Measurements from ENCODE around the gene TMEM163. TPM values are rescaled to one million over a fixed set of nuclear protein-coding genes. Genes with fewer than 3 reads are reported as not detected.

Gene TMEM163
- total and polyA plus RNA-seq, 7 donors = 0.28 to 2.6 (median 1.1) TPM; not detected in 1

DNA sequence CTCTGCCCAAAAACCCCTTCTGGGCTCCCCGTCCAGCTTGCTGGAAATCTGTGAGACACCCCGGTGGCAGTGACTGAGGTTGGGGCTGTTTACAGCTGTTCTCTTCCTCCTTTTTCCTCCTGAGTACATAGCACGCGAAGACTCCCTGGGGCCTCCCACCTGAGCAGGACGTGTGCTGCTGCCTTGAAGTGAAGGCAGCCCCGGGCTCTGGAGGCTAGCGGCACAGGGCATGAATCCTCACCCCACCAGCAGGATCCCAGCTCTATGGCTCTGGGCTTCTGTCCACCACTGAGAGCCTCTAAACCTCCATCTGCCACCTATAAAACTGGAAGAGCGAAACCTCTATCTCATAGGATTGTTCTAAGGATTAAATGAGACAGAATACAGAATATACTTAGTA, 182.5 kb downstream of the TMEM163 start:
- Histone ChIP-seq H3K27me3 (no peaks in the 10 kb centered on the region), H3K27ac (no peak overlapping the region), H3K4me1 (no peaks in the 10 kb centered on the region), H3K36me3 (no peaks in the 10 kb centered on the region), H3K4me3 (no peak overlapping the region), H3K9me3 (no peaks in the 10 kb centered on the region)
- DNase-seq = no peak
- TF ChIP-seq EP300 (IDR thresholded peaks at IDR 0.05) = no peak
- no peak for TF ChIP-seq POLR2AphosphoS5 (IDR thresholded peaks at IDR 0.05)
- no peak for TF ChIP-seq POLR2A (IDR thresholded peaks at IDR 0.05)
- TF ChIP-seq, protein P1, sequence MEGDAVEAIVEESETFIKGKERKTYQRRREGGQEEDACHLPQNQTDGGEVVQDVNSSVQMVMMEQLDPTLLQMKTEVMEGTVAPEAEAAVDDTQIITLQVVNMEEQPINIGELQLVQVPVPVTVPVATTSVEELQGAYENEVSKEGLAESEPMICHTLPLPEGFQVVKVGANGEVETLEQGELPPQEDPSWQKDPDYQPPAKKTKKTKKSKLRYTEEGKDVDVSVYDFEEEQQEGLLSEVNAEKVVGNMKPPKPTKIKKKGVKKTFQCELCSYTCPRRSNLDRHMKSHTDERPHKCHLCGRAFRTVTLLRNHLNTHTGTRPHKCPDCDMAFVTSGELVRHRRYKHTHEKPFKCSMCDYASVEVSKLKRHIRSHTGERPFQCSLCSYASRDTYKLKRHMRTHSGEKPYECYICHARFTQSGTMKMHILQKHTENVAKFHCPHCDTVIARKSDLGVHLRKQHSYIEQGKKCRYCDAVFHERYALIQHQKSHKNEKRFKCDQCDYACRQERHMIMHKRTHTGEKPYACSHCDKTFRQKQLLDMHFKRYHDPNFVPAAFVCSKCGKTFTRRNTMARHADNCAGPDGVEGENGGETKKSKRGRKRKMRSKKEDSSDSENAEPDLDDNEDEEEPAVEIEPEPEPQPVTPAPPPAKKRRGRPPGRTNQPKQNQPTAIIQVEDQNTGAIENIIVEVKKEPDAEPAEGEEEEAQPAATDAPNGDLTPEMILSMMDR (IDR thresholded peaks at IDR 0.05) = no peak
- 73% methylated on average over 8 of the region's 8 CpGs for WGBS, 2 donors
- intact Hi-C loops (cut with DNase I) = no loop called here

DNA sequence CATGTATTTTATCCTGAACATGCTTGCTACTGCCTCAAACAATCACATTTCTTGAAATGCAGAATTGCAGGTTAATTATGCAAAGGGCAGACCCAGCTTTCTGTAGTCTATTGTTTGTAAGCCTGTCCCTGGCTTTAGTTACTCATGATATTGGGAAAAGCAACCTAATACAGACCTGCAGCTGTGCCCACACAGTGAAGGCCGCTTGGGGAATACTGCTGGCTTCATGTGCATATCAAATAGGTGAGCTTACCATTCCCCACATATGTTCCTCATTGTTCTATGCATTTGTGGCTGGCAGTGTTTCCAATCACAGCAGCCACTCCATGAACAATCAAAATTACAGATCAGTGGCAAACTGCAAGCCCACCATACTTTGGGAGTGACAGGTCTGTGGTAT, 186.3 kb downstream of the TMEM163 start:
- intact Hi-C loops (cut with DNase I) = no loop called here
- 76 to 81% methylated on average over 1 of the region's 1 CpG for WGBS, 2 donors
- TF ChIP-seq EP300 (IDR thresholded peaks at IDR 0.05) (no peak), POLR2A (IDR thresholded peaks at IDR 0.05) (no peak), POLR2AphosphoS5 (IDR thresholded peaks at IDR 0.05) (no peak)
- TF ChIP-seq, protein P1 (IDR thresholded peaks at IDR 0.05) = no peak

GRCh38 chr2:134527381-134527780, 191.4 kb downstream of the TMEM163 start:
- Histone ChIP-seq H3K27ac (no peak overlapping the region), H3K9me3 (no peaks in the 10 kb centered on the region), H3K4me1 (no peaks in the 10 kb centered on the region), H3K36me3 (no peaks in the 10 kb centered on the region), H3K4me3 (no peak overlapping the region), H3K27me3 (peaks cover 0 to 6% (median 0%) of the 10 kb centered on the region in 3 donors)
- intact Hi-C loops (cut with DNase I) = no loop called here
- TF ChIP-seq POLR2A (IDR thresholded peaks at IDR 0.05) (no peak), EP300 (IDR thresholded peaks at IDR 0.05) (no peak), POLR2AphosphoS5 (IDR thresholded peaks at IDR 0.05) (no peak)
- TF ChIP-seq, protein P1 (IDR thresholded peaks at IDR 0.05) = no peak
- WGBS, 2 donors = 77 to 79% methylated on average over 6 of the region's 6 CpGs
- DNase-seq = no peak

More for the DNA sequence above, 186.3 kb downstream of the TMEM163 start:
- H3K9me3 ChIP-seq = no peaks in the 10 kb centered on the region
- no peak overlapping the region for H3K4me3 ChIP-seq
- DNase-seq = no peak
- no peaks in the 10 kb centered on the region for H3K4me1 ChIP-seq
- no peaks in the 10 kb centered on the region for H3K27me3 ChIP-seq
- no peaks in the 10 kb centered on the region for H3K36me3 ChIP-seq
- no peak overlapping the region for H3K27ac ChIP-seq

- Histone ChIP-seq H3K4me3 (no peak overlapping the region), H3K27ac (no peak overlapping the region), H3K36me3 (no peaks in the 10 kb centered on the region), H3K4me1 (no peaks in the 10 kb centered on the region), H3K9me3 (no peaks in the 10 kb centered on the region), H3K27me3 (peaks cover 0 to 6% (median 0%) of the 10 kb centered on the region in 3 donors)
- intact Hi-C loops (cut with DNase I) = no loop called here
- TF ChIP-seq, protein P1 (IDR thresholded peaks at IDR 0.05) = no peak
- TF ChIP-seq POLR2A (IDR thresholded peaks at IDR 0.05) = no peak
- TF ChIP-seq POLR2AphosphoS5 (IDR thresholded peaks at IDR 0.05) = no peak
- no peak for TF ChIP-seq EP300 (IDR thresholded peaks at IDR 0.05)
- no peak for DNase-seq
- WGBS, 2 donors = 49 to 66% methylated on average over 13 of the region's 13 CpGs
These were observed 196.0 kb downstream of the TMEM163 start for GRCh38 chr2:134522496-134523455.
